ENCODE results near the gene CLEC17A.
A peak's percentile ranks its signal among the peaks of the same experiment; 100 is the strongest.
"Not testable (repeated sequence)": the region's sequence is repeated elsewhere in the genome, so short reads cannot be mapped to it uniquely, and the experiment has no call there.

The CLEC17A gene

DNA sequence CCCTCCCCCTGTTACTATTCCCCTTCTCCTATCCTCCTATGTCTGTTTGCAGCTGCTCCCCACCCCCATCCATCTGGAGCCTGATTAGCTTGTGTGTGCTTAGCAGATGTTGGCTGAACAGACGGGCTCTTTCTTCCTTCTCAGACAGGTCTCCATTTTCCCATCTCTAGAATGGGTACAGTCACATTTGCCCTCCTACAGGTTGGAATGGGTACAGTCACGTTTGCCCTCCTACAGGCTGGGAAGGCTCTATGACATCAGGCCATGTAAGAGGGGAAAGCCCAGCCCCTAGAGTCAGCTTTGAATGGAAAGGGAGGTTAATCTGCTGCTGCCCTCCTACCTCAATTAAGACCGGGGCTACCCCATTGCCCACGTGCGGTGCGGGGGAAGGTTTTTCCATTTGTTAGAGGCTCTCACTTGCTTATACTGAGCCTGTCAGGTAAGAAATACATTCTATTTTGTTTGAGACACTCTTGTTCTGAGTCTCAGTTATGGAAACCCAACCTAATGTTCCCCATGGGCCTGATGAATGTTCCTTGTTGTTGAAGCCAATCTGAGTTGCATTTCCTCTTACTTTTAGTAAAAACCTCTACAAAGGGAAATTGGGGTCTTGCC lies 2.2 kb upstream of the CLEC17A start:
- no peak for DNase-seq (ENCODE audit: low read depth)

DNA sequence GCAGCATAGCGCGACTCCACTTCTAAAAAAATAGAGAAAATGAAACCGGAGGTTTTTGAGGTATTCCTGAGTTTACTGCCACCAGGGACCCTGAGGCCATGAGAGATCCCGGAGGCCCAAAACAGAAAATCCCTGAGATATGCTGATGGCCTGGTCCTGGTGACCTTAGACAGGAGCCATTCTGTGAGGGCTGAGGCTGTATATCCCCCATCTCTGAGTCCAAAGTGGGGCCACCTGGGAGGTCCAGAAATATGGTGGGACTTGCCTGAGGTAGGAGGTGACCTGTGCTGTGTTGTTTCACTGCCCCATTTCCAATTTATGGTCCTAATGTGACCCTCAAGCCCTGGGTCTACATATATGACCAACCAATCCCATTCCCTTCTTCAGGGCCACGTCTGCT lies 1.5 kb downstream of the CLEC17A start:
- not testable (repeated sequence) for DNase-seq (ENCODE audit: low read depth)

DNA sequence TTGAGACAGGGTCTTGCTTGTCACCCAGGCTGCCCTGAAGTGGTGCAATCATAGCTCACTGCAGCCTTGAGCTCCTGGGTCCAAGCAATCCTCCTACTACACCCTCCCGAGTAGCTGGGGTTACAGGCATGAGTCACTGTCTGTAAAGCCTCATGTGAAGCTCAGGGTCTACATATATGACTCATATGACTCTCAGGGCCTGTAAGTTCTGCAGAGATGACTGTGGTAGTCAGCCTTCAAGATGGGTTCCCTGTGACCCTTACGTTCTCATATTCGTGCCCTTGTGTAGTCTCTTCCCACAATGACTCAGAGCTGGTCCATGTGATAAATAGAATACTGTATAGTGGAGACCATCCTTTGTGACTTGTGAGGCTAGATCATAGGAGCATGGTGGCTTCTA lies 2.3 kb downstream of the CLEC17A start:
- DNase-seq (ENCODE audit: low read depth) = peak; percentile 54

DNA sequence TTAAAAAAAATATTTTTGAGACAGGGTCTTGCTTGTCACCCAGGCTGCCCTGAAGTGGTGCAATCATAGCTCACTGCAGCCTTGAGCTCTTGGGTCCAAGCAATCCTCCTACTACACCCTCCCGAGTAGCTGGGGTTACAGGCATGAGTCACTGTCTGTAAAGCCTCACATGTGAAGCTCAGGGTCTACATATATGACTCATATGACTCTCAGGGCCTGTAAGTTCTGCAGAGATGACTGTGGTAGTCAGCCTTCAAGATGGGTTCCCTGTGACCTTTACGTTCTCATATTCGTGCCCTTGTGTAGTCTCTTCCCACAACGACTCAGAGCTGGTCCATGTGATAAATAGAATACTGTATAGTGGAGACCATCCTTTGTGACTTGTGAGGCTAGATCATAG lies 6.5 kb downstream of the CLEC17A start:
- DNase-seq (ENCODE audit: low read depth) = not testable (repeated sequence)

DNA sequence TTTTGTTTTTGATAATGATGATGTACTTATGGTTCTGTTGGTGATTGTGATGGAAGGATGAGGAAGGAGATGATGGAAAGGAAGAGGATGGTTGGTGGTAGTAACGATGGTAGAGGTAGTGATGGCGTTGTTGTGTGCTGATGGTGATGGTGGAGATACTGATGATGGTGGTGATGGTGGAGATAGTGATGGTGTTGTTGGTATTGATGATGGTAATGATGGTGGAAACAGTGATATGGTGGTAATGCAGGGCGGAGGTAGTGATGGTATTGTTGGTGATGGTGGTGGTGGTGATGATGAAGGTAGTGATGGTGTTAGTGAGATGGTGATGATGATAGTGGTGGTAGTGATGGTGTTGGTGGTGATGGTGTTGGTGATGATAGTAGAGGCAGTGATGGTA lies 12.7 kb downstream of the CLEC17A start:
- no peak for DNase-seq (ENCODE audit: low read depth)

DNA sequence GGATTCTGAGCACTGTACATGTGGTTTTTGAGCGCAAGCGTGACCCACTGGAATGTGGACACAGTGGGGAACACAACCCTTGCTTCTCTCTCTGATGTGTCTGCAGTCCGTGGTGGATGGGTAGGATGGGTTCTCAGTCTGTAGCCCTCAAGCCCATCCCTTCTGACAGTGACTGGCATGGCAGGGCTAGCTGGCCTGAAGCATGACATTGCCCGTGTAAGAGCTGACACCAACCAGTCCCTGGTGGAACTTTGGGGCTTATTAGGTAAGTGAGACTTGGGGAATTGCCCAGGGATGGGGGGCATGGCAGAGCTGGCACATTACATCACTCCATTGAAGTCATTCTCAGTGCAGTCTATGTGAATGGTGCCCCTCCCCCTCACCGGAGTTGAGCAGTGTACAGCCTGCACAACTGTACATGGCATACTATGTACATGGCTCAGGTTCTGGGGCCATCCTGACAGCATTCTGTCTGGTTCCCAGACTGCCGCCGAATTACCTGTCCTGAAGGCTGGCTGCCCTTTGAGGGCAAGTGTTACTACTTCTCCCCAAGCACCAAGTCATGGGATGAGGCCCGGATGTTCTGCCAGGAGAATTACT lies 16.8 kb downstream of the CLEC17A start:
- DNase-seq (ENCODE audit: low read depth) = no peak

DNA sequence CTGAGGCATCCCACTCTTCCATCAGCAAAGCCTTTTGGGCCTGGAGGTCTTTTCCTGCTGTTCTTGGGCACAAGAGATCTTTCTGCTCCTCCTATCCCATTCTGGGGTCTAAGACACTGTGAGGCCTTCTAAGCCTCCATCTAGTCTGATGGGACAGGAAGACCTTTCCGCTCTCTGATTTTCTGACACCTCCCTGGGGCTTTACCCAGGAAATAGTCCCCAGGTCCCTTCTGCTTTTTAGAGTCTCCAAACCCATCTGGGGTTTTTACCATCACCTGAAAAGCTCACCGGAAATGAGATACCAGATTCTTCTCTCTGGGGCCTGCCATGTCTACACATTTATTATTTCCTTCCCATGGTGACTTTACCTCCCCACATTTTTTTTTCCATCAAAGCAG lies 21.1 kb downstream of the CLEC17A start:
- no peak for DNase-seq (ENCODE audit: low read depth)

DNA sequence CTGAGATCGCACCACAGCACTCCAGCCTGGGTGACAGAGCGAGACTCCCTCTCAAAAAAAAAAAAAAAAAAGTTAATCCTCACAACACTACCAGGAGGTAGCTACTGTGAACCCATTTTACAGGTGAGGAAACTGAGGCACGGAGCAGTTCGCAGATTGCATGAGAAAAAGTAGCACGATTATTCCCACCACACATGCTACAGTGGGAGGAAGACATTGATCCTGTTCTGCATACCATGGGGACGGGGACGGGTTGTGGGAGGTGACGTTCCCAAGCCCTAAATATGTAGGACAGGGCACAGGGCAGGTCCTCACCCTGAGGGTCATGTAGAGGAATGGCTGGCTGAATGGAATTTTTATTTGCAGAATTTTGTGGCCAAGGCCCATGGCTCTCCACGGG lies 23.7 kb downstream of the CLEC17A start:
- DNase-seq (ENCODE audit: low read depth) = no peak

DNA sequence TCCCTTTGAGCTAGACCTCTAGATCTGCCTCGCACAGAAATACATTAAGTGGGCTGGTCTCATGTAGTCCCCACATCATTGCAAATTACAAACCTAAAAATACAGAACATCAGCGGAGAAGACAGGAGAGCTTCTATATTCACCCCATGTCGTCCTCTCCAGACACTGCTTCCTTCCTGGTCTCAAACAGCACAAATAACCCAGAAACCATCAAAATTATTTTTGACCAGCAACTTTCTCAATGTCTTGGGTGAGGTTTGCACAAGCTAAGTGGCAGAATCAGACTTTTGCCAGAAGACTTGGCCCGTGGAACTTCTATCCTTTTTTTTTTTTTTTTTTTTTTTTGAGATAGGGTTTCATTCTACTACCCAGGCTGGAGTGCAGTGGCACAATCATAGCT lies 28.2 kb downstream of the CLEC17A start:
- DNase-seq (ENCODE audit: low read depth) = no peak

DNA sequence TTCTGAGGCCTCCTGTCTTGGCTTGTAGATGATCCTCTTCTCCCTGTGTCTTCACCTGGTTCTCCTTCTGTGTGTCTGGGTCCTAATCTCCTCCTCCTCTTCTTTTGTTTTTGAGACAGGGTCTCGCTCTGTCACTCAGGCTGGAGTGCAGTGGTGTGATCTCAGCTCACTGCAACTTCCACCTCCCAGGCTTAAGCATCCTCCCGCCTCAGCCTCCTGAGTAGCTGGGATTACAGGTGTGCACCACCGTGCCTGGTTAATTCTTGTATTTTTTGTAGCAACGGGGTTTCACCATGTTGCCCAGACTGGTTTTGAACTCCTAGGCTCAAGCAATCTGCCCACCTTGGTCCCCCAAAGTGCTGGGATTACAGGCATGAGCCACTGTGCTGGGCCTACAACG lies 29.4 kb downstream of the CLEC17A start:
- DNase-seq (ENCODE audit: low read depth) = not testable (repeated sequence)

DNA sequence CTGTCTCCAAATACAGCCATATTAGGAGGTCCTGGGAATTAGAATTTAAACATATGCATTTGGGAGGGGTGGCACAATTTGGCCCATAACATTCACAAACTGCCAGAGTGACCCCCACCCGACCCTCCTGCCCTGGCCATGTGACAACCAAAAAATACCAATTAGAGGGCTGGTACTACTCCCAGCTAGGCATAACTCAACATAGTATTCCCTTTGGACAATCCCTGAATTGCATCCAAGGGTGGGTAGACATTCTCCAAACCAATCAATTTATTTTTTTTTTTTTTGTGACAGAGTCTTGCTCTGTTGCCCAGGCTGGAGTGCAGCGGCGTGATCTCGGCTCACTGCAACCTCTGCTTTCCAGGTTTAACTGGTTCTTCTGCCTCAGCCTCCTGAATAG lies 29.8 kb downstream of the CLEC17A start:
- DNase-seq (ENCODE audit: low read depth) = no peak

DNA sequence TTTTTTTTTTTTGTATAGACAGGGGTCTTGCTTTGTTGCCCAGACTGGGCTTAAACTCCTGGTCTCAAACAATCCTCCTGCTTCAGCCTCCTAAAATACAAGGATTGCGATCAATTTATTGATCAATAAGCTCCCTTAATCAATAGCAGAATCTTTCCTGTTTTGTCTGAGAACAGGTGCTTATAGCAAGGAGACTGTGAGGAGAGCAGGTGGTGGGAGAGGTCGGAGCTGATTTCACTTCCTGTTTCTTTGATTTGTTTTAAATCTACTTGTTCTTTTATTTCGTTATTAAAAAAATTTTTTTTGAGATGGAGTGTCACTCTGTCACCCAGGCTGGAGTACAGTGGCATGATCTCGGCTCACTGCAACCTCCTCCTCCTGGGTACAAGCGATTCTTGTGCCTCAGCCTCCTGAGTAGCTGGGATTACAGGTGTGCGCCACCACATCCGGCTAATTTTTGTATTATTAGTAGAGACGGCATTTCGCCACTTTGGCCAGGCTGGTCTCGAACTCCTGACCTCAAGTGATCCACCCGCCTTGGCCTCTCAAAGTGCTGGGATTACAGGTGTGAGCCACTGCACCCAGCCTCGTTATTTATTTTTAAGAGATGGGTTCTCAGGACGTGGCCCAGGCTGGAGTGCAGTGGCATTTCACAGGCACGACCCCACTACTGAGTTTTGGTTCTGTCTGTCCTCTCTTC lies 30.7 kb downstream of the CLEC17A start:
- DNase-seq (ENCODE audit: low read depth) = not testable (repeated sequence)

DNA sequence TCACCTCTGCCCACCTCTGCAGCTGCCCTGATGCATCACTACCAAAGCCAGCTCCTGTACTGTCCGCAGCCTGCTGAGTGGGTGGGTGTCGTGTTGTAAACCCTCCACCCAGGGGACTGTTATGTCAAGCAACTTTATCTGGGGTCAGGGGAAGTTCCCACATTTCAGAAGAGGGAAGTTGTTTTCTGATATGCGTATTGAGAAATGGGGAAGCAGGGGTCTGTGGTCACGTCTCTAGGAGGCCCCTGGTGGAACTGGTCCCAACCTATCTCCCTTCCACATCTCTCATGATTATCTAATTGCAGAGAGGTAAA lies 31.2 kb downstream of the CLEC17A start:
- DNase-seq (ENCODE audit: low read depth) = no peak

DNA sequence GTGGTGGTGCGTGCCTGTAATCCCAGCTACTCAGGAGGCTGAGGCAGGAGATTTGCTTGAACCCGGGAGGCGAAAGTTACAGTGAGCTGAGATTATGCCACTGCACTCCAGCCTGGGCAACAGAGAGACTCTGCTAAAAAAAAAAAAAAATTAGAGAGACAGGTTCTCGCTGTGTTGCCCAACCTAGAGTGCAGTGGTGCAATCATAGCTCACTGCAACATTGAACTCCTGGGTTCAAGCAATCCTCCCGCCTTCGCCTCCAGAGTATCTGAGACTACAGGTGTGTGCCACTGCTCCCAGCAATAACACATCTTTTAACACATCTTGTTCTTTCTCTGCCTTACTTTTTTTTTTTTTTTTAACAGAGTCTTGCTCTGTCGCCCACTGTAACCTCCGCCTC lies 32.7 kb downstream of the CLEC17A start:
- DNase-seq (ENCODE audit: low read depth) = no peak

DNA sequence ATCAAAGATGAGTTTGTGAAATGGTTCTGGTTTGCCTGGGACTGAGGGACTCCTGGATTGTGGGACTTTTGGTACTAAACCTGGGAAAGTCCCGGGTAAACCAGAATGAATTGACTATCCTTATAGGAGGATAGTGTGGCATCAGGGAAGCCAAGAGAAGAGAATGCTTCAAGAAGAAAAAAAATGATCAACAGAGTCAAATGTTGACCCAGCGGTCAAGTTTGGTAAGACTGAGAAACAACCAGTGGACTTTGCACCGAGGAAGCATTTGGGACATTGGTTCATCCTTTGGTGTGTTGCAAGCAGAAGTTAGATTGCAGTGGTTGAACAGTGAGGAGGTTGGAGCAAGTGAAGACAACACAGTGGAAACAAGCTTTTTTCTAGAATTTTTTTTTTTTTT lies 33.5 kb downstream of the CLEC17A start:
- no peak for DNase-seq (ENCODE audit: low read depth)

DNA sequence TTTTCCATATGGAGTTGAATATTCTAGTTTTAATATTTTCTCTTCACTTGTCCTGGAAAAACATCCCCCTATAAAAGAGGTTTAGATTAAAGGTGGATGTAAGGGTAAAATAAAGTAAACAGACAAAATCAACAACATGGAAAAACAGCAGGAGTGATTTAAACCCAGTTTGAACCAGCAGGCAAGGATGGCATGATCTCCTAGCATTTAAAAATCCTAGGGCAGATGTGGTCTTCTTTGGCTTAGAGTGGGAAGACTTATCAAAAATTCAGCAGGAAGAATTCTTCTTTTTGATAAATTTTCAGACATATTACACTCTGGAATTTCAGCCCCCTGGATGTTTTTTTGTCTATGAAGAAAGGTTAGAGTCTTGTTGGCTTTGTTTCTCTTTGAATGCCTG lies 36.5 kb downstream of the CLEC17A start:
- no peak for DNase-seq (ENCODE audit: low read depth)

DNA sequence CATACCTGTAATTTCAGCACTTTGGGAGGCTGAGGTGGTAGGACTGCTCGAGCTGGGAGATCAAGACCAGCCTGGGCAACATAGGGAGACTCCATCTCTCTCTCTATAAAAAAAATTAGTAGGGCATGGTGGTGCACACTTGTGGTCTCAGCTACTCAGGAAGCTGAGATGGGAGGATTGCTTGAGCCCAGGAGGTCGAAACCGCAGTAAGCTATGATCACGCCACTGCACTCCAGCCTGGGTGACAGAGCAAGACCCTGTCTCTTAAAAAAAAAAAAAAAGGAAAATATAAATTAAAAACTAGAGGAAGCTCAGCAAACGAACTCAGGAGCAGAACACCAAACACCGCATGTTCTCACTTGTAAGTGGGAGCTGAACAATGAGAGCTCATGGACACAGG lies 41.6 kb downstream of the CLEC17A start:
- not testable (repeated sequence) for DNase-seq (ENCODE audit: low read depth)

DNA sequence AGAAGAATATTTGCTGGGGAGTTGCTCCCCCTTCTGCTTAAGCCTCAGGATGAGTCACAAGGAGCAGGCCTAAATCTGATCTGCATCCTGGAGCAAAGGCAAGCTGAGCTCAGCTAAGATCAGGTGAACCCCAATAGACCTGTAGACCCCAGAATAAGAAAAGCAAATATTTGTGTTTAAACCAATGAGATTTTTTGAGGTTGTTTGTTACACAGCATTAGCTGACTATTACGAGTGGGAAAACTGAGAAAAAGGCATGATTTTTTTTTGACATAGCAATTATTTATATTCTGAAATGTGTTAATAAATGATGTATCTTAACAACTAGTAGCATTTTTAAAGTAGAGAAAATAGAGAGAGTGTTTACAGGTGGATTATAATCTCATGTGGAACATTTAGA lies 46.7 kb downstream of the CLEC17A start:
- no peak for DNase-seq (ENCODE audit: low read depth)

DNA sequence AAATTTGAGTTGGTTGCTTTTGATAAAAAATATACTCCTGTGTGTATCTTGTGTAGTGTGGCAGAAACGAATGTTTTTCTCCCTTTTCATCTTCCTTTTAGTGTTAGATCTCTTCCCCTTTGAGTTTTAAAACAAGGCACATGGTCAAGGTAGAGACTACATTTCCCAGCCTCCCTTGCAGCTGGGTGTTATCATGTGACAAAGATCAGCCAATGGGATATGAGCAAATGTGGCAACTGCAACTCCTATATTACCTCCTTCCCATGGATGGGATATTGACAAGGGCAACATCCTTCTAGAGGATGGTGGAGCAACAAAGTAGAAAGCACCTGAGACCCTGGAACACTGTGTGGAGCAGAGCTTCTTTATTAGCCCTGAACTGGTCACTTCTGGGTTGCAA lies 49.4 kb downstream of the CLEC17A start:
- DNase-seq (ENCODE audit: low read depth) = peak; percentile 42

DNA sequence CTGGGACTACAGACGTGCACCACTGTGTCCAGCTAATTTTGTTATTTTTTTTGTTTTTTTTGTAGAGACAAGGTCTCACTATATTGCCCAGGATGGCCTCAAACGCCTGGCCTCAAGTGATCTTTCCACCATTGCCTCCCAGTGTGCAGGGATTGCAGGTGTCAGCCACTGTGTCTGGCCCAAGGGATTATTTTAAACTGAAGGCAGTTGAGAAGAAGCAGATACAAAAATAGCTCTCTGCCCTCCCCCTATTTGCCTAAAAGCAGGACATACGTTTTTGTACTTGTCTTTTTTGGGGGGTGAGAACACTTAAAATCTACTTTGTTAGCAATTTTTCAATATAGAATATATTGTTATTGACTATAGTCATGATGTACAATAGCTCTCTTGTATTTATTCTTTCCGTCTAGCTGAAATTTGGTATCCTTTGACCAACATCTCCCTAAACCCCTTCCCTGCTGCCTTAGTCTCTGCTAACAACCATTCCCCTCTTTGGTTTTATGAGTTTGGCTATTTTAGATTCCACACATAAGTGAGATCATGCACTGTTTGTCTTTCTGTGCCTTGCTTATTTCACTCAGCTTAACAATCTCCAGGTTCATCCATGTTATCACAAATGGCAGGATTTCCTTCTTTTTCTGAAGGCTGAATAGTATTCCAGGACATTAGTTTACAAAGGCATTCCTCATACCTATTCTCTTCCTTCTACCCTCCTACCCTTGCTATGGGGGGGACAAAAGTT lies 56.8 kb downstream of the CLEC17A start:
- DNase-seq (ENCODE audit: low read depth) = no peak

DNA sequence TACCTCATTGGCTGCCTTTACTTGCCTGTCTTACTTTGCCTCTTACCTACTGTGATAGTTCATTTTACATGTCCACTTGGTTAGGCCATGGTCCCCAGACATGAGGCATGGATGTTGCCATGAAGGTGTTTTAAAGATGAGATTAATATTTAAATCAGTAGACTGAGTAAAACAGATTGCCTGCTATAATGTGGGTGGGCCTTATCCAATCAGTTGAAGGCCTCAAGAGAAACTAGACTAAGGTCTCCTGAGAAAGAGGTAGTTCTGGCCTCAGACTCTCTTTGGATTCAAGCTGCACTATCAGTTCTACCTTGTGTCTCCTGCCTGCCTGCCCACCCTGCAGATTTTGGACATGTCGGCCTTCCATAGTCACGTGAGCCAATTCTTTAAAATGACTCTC lies 65.6 kb downstream of the CLEC17A start:
- DNase-seq (ENCODE audit: low read depth) = no peak

DNA sequence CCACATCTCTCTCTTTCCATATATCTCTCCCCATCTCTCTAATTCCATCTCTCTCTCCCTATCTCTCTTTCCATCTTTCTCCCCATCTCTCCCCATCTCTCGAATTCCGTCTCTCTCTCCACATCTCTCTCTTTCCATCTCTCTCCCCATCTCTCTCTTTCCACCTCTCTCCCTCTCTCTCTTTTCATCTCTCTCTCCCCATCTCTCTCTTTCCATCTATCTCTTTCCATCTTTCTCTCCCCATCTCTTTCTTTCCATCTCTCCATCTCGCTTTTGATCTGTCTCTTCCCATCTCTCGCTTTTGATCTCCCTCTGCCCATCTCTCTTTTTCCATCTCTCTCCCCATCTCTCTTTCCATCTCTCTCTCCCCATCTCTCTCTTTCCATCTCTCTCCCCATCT lies 66.1 kb downstream of the CLEC17A start:
- DNase-seq (ENCODE audit: low read depth) = no peak

DNA sequence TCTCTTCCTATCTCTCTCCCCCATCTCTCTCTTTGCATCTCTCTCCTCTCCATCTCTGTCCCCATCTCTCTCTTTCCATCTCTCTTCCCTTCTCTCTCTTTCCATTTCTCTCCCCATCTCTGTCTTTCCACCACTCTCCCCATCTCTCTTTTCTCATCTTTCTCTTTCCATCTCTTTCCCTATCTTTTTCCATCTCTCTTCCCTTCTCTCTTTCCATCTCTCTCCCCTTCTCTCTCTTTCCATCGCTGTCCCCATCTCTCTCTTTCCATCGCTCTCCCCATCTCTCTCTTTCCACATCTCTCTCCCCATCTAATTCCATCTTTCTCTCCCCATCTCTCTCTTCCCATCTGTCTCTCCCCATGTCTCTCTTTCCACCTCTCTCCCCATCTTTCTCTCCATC lies 67.3 kb downstream of the CLEC17A start:
- DNase-seq (ENCODE audit: low read depth) = no peak
